COLO668 (cell line): Measurements from ENCODE around the gene CD177.
A peak's percentile ranks its signal among the peaks of the same experiment; 100 is the strongest.
"Not testable (repeated sequence)": the region's sequence is repeated elsewhere in the genome, so short reads cannot be mapped to it uniquely, and the experiment has no call there.

Source experiments
- DNase-seq: peaks from one replicate; lab custom pipeline; 2025; ENCODE audit not compliant: unreplicated experiment; lab: John Stamatoyannopoulos, UW

Gene CD177

GRCh38 chr19:43377624-43378023, 24.1 kb downstream of the CD177 start:
- DNase-seq = not testable (repeated sequence)

- no peak for DNase-seq
These were observed 26.5 kb downstream of the CD177 start for GRCh38 chr19:43380008-43380407.

GRCh38 chr19:43380771-43381386, 27.4 kb downstream of the CD177 start:
- no peak for DNase-seq

- DNase-seq = peak; percentile 41
These were observed 29.2 kb downstream of the CD177 start for GRCh38 chr19:43382586-43383216.

GRCh38 chr19:43383254-43383653, 29.8 kb downstream of the CD177 start:
- not testable (repeated sequence) for DNase-seq

- not testable (repeated sequence) for DNase-seq
These were observed 30.3 kb downstream of the CD177 start for GRCh38 chr19:43383759-43384158.

GRCh38 chr19:43390903-43391551, 37.5 kb downstream of the CD177 start:
- DNase-seq = peak; percentile 88

- DNase-seq = peak; percentile 36
These were observed 38.1 kb downstream of the CD177 start for GRCh38 chr19:43391552-43391935.

- not testable (repeated sequence) for DNase-seq
These were observed 40.0 kb downstream of the CD177 start for GRCh38 chr19:43393501-43393900.

GRCh38 chr19:43395561-43395960, 42.1 kb downstream of the CD177 start:
- DNase-seq = peak; percentile 93

GRCh38 chr19:43406297-43406696, 52.8 kb downstream of the CD177 start:
- no peak for DNase-seq

GRCh38 chr19:43407416-43408005, 54.0 kb downstream of the CD177 start:
- no peak for DNase-seq

- DNase-seq = no peak
These were observed 54.6 kb downstream of the CD177 start for GRCh38 chr19:43408043-43408442.

- no peak for DNase-seq
These were observed 55.9 kb downstream of the CD177 start for GRCh38 chr19:43409415-43409814.

- no peak for DNase-seq
These were observed 59.0 kb downstream of the CD177 start for GRCh38 chr19:43412441-43412840.
